ENCODE measurements around the gene CYP27A1. TPM values are rescaled to one million over a fixed set of nuclear protein-coding genes. Genes with fewer than 3 reads are reported as not detected.

The CYP27A1 gene
- total and polyA plus RNA-seq, 9 of the 15 experiments (the other 6 are each of a cell fraction or from before 2014, with no cell fraction given): 0.20 TPM; not detected in 8

DNA sequence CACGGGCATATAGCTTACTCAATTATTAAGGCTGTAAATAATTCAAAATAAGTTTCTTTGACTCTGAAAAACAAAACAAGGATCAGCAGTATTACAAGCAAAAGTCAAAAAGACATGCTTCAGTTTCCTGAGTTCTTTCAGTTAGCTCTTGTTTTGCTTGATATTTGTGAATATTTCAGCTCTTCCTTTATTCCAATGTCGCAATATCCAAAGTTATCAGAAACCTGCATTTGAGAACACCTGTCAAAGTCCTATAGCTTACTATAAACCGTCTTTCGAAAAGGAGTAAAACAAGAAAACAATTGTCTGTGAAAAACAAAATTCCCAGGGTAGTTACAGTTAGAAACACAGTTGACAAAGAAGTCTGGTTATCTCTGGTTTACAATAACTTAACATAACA lies 14.7 kb downstream of the CYP27A1 start:
- Histone ChIP-seq H3K9ac (ENCODE audit: insufficient read depth in 1 of 2, low read depth in 2 of 2, low read length in 2 of 2) (no peak overlapping the region), H3K4me1 (replicated peaks in 1 of 2; ENCODE audit: control insufficient read depth in 2 of 2, insufficient read depth in 2 of 2, low read length in 2 of 2) (peaks cover 0 to 8% of the 10 kb centered on the region in 2 experiments; a peak in 4 of 5 replicates), H3K27ac (ENCODE audit: extremely low read depth, low read depth, low read length) (no peak overlapping the region), H3K4me3 (no peak overlapping the region), H3K36me3 (ENCODE audit: control insufficient read depth, insufficient read depth, low read length) (no peaks in the 10 kb centered on the region), H3K4me2 (ENCODE audit: insufficient read depth, low read length) (no peak overlapping the region), H3K9me1 (ENCODE audit: control insufficient read depth, insufficient read depth, low read length) (no peaks in the 10 kb centered on the region), H3K79me2 (ENCODE audit: control insufficient read depth, insufficient read depth, low read length) (no peaks in the 10 kb centered on the region), H4K20me1 (replicated peaks; ENCODE audit: control insufficient read depth, insufficient read depth, low read length) (no peaks in the 10 kb centered on the region), H3K9me3 (replicated peaks; ENCODE audit: control insufficient read depth, insufficient read depth, low read depth, low read length) (no peaks in the 10 kb centered on the region), H3K27me3 (ENCODE audit: control insufficient read depth in 2 of 2, insufficient read depth in 2 of 2, low read length in 2 of 2) (peaks cover 0 to 5% of the 10 kb centered on the region in 2 experiments; a peak in 1 of 5 replicates), H2AFZ (ENCODE audit: low read depth, low read length) (no peak overlapping the region)
- CTCF ChIA-PET (ENCODE audit: low intra/inter-chr PET ratio): no interaction called here
- POLR2A ChIA-PET: interaction anchor here (0.6 kb wide), 1 partner anchor 349 kb away, joined by 5 read pairs; no protein-coding TSS in a partner anchor
- DNase-seq (ENCODE audit: extremely low read depth in 1 of 4, low spot score in 3 of 4): no peak
- TF ChIP-seq POLR3A (IDR thresholded peaks at IDR 0.05; ENCODE audit: borderline replicate concordance, extremely low read depth, insufficient read depth, insufficient read length) (no peak), KLF16 (IDR thresholded peaks at IDR 0.05) (no peak)
- WGBS (ENCODE audit: insufficient coverage, low coverage, missing lambda C conversion rate): 0% methylated on average over 4 of the region's 4 CpGs
- no peak for ATAC-seq
- BruUV-seq (replicated peaks): no TSS peak
- in situ Hi-C loops (cut with MboI): no loop called here
- intact Hi-C loops (cut with micrococcal nuclease): no loop called here
- no peak for FAIRE-seq

DNA sequence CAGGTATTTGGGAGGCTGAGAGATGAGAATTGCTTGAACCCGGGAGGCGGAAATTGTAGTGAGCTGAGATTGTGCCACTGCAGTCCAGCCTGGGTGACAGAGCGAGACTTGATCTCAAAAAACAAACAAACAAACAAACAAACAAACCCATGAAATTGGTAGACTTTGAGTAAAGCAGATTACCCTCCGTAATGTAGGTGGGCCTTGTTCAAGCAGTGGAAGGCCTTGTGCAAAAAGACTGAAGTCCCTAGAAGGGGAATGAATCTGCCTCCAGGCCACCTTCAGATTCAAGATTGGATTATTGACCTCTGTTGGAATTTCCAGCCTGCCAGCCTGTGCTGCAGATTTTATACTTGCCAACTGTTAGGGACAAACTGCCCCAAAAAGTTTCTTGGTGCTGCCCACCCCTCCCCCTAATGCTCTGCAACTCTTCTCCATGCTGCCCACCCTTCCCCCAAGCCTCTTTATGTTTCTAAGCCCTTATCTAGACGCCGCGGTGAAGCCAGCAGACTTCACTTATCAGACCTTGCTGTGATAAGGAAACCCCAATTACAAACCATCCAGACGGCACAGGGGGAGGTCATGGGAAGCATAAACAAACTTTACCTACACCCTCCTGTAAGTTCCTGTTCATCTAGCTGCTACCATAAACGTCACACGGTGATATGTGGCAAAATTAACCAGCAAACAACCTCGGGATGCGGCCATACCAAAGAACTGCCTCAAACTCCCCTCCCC lies 17.0 kb downstream of the CYP27A1 start:
- intact Hi-C loops (cut with micrococcal nuclease): no loop called here
- no peak overlapping the region for H3K4me3 ChIP-seq
- no peaks in the 10 kb centered on the region for H3K9me1 ChIP-seq (ENCODE audit: control insufficient read depth, insufficient read depth, low read length)
- peaks cover 0 to 5% of the 10 kb centered on the region in 2 experiments; a peak in 1 of 5 replicates for H3K27me3 ChIP-seq (ENCODE audit: control insufficient read depth in 2 of 2, insufficient read depth in 2 of 2, low read length in 2 of 2)
- ATAC-seq: no peak
- H3K4me1 ChIP-seq (replicated peaks in 1 of 2; ENCODE audit: control insufficient read depth in 2 of 2, insufficient read depth in 2 of 2, low read length in 2 of 2): peaks cover 0 to 8% of the 10 kb centered on the region in 2 experiments; a peak in 4 of 5 replicates
- whole genome bisulfite sequencing (ENCODE audit: insufficient coverage, low coverage, missing lambda C conversion rate): 7% methylated on average over 11 of the region's 12 CpGs
- no TSS peak for BruUV-seq (replicated peaks)
- peak; percentile 49 for FAIRE-seq
- no peaks in the 10 kb centered on the region for H3K79me2 ChIP-seq (ENCODE audit: control insufficient read depth, insufficient read depth, low read length)
- no peak overlapping the region for H3K27ac ChIP-seq (ENCODE audit: extremely low read depth, low read depth, low read length)
- ChIA-PET POLR2A (no interaction called here), CTCF (ENCODE audit: low intra/inter-chr PET ratio) (no interaction called here)
- in situ Hi-C loops (cut with MboI): no loop called here
- no peaks in the 10 kb centered on the region for H3K36me3 ChIP-seq (ENCODE audit: control insufficient read depth, insufficient read depth, low read length)
- no peak overlapping the region for H3K4me2 ChIP-seq (ENCODE audit: insufficient read depth, low read length)
- no peaks in the 10 kb centered on the region for H3K9me3 ChIP-seq (replicated peaks; ENCODE audit: control insufficient read depth, insufficient read depth, low read depth, low read length)
- DNase-seq (ENCODE audit: extremely low read depth in 1 of 4, low spot score in 3 of 4): peak in 1 of 4 experiments; percentile 30
- no peaks in the 10 kb centered on the region for H4K20me1 ChIP-seq (replicated peaks; ENCODE audit: control insufficient read depth, insufficient read depth, low read length)
- H3K9ac ChIP-seq (ENCODE audit: insufficient read depth in 1 of 2, low read depth in 2 of 2, low read length in 2 of 2): no peak overlapping the region
- H2AFZ ChIP-seq (ENCODE audit: low read depth, low read length): no peak overlapping the region
- TF ChIP-seq ARID1B (IDR thresholded peaks at IDR 0.05) (peak; percentile 51), CCNT2 (IDR thresholded peaks at IDR 0.05; ENCODE audit: borderline replicate concordance, extremely low read depth, insufficient read length, low read depth, low read length) (peak; percentile 37), CHD1 (IDR thresholded peaks at IDR 0.05; ENCODE audit: low read length) (no peak), TAF9B (IDR thresholded peaks at IDR 0.05; ENCODE audit: partially characterized antibody) (no peak), TAL1 (IDR thresholded peaks at IDR 0.05) (0 out of 2 replicates have a peak, but pooled peaks have one; percentile 14), BACH1 (tag; IDR thresholded peaks at IDR 0.05) (no peak), CHD2 (IDR thresholded peaks at IDR 0.05; ENCODE audit: low read depth, low read length) (no peak), NCOA6 (IDR thresholded peaks at IDR 0.05) (no peak), HEY1 (CRISPR knock-in tag; IDR thresholded peaks at IDR 0.05; ENCODE audit: borderline replicate concordance) (no peak), NCOR1 (IDR thresholded peaks at IDR 0.05) (peak; percentile 50), PCBP2 (IDR thresholded peaks at IDR 0.05; ENCODE audit: low read depth, low read length, poor library complexity, severe bottlenecking) (no peak)
- TF ChIP-seq, protein P1, sequence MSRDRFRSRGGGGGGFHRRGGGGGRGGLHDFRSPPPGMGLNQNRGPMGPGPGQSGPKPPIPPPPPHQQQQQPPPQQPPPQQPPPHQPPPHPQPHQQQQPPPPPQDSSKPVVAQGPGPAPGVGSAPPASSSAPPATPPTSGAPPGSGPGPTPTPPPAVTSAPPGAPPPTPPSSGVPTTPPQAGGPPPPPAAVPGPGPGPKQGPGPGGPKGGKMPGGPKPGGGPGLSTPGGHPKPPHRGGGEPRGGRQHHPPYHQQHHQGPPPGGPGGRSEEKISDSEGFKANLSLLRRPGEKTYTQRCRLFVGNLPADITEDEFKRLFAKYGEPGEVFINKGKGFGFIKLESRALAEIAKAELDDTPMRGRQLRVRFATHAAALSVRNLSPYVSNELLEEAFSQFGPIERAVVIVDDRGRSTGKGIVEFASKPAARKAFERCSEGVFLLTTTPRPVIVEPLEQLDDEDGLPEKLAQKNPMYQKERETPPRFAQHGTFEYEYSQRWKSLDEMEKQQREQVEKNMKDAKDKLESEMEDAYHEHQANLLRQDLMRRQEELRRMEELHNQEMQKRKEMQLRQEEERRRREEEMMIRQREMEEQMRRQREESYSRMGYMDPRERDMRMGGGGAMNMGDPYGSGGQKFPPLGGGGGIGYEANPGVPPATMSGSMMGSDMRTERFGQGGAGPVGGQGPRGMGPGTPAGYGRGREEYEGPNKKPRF (IDR thresholded peaks at IDR 0.05; ENCODE audit: low read depth, low read length): no peak

Measured in K562 (cell line).